Measurements from ENCODE around the gene FAM200B. TPM values are rescaled to one million over a fixed set of nuclear protein-coding genes. Genes with fewer than 3 reads are reported as not detected.

FAM200B gene
- total and polyA plus RNA-seq, 3 donors from 2014 or later = 41.8 to 75.2 (median 48.9) TPM

DNA sequence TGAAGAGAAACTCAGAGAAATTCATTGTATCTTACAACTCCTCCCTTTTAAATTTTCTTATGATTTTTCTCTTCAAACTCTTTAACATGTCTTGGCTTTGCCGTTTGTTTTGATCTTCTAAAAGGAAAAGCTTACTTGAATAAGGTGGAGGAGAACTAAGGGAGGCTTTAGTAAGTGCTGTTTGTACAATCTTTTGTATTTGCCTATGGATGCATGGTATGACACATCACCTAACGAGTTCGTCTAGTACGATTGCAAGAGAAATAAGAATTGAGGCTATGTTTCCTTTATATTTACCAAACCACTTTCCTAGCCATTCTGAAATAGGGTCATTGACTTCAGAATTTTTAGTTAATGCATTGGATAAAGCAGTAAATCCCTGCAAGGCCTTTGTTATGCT lies 12.8 kb downstream of the FAM200B start:
- Histone ChIP-seq H3K9me3 (no peaks in the 10 kb centered on the region), H3K36me3 (ENCODE audit: low read depth, missing control alignments) (no peaks in the 10 kb centered on the region), H3K4me3 (no peak overlapping the region), H3K27ac (no peak overlapping the region), H3K4me1 (no peaks in the 10 kb centered on the region), H3K27me3 (no peaks in the 10 kb centered on the region)
- TF ChIP-seq POLR2A (IDR thresholded peaks at IDR 0.05) = no peak
- intact Hi-C loops (cut with DNase I; ENCODE audit: low total_unique reads) = no loop called here
- 93 to 97% methylated on average over 4 of the region's 4 CpGs for WGBS, 2 donors
- DNase-seq = no peak

DNA sequence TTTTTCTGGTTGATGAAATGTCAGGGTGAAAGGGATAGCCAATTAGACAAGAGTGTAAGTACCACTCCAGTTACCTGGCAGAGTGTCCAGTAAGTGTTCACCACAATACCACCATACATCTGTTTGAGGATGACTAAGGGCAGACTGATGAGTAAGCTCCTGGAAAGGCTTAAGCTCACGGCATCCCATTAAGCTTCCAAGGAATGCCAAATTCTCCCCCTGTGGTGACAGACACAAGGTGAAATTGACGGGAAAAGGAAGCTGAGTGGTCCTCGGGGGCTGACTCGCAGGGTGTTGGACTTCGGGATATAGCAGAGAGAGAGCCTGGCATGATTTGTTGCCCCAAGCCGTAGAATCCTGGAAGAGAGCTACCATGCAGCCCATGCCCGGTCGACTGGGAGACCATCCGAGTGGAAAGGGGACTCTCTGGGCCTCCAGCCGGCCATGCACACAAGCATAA lies 13.6 kb downstream of the FAM200B start:
- Histone ChIP-seq H3K9me3 (no peaks in the 10 kb centered on the region), H3K4me1 (no peaks in the 10 kb centered on the region), H3K4me3 (no peak overlapping the region), H3K27me3 (no peaks in the 10 kb centered on the region), H3K36me3 (ENCODE audit: low read depth, missing control alignments) (no peaks in the 10 kb centered on the region), H3K27ac (no peak overlapping the region)
- intact Hi-C loops (cut with DNase I; ENCODE audit: low total_unique reads) = no loop called here
- no peak for TF ChIP-seq POLR2A (IDR thresholded peaks at IDR 0.05)
- TF ChIP-seq, protein P1, sequence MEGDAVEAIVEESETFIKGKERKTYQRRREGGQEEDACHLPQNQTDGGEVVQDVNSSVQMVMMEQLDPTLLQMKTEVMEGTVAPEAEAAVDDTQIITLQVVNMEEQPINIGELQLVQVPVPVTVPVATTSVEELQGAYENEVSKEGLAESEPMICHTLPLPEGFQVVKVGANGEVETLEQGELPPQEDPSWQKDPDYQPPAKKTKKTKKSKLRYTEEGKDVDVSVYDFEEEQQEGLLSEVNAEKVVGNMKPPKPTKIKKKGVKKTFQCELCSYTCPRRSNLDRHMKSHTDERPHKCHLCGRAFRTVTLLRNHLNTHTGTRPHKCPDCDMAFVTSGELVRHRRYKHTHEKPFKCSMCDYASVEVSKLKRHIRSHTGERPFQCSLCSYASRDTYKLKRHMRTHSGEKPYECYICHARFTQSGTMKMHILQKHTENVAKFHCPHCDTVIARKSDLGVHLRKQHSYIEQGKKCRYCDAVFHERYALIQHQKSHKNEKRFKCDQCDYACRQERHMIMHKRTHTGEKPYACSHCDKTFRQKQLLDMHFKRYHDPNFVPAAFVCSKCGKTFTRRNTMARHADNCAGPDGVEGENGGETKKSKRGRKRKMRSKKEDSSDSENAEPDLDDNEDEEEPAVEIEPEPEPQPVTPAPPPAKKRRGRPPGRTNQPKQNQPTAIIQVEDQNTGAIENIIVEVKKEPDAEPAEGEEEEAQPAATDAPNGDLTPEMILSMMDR (IDR thresholded peaks at IDR 0.05) = no peak
- 89 to 94% methylated on average over 7 to 10 of the region's 10 CpGs for WGBS, 2 donors
- DNase-seq = no peak

DNA sequence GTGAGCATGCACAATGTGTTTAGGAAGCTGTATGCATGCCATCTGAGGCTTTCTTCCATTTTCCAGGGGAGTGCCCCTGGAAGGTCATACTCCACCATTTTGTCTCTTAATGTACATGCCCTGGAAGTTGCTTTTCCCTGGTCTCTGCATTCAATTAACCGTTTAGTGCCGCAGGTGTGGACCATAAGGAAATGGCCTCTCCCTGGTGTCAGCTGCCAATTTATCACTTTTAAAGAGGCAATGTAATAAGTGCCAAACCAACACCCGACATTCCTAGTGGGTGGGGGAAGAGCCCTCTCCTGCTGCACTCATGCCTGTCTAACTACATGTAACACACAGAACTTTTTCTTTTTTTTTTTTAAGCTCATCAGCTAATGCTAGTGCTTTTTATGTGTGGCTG lies 14.1 kb downstream of the FAM200B start:
- Histone ChIP-seq H3K36me3 (ENCODE audit: low read depth, missing control alignments) (no peaks in the 10 kb centered on the region), H3K9me3 (no peaks in the 10 kb centered on the region), H3K4me1 (no peaks in the 10 kb centered on the region), H3K4me3 (no peak overlapping the region), H3K27me3 (no peaks in the 10 kb centered on the region), H3K27ac (no peak overlapping the region)
- 82 to 93% methylated on average over 3 of the region's 3 CpGs for WGBS, 2 donors
- no peak for DNase-seq
- no peak for TF ChIP-seq POLR2A (IDR thresholded peaks at IDR 0.05)
- TF ChIP-seq, protein P1 (IDR thresholded peaks at IDR 0.05) = no peak
- intact Hi-C loops (cut with DNase I; ENCODE audit: low total_unique reads) = no loop called here

DNA sequence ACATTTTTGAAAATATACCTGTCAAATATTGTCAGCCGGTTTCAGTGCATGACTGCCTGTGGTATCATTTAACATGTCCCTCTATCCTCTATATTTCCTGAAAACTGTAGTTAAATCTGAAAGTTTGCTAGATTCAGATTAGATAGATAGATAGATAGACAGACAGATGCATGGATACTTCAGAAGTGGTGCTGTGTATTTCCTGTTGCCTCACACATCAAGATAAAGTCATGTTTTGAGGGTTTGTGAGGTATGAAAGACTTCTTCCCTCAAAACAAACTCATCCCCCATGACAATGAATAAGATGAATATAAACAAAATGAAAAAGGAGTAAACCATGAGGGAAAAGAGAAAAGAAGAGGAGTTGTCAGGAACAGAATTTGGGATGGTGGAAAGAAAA lies 15.2 kb downstream of the FAM200B start:
- Histone ChIP-seq H3K36me3 (ENCODE audit: low read depth, missing control alignments) (no peaks in the 10 kb centered on the region), H3K4me1 (no peaks in the 10 kb centered on the region), H3K27me3 (no peaks in the 10 kb centered on the region), H3K27ac (no peak overlapping the region), H3K9me3 (no peaks in the 10 kb centered on the region), H3K4me3 (no peak overlapping the region)
- no peak for DNase-seq
- TF ChIP-seq, protein P1 (IDR thresholded peaks at IDR 0.05) = no peak
- TF ChIP-seq POLR2A (IDR thresholded peaks at IDR 0.05) = no peak
- intact Hi-C loops (cut with DNase I; ENCODE audit: low total_unique reads) = no loop called here
- WGBS, 2 donors = 97 to 100% methylated on average over 1 of the region's 1 CpG

DNA sequence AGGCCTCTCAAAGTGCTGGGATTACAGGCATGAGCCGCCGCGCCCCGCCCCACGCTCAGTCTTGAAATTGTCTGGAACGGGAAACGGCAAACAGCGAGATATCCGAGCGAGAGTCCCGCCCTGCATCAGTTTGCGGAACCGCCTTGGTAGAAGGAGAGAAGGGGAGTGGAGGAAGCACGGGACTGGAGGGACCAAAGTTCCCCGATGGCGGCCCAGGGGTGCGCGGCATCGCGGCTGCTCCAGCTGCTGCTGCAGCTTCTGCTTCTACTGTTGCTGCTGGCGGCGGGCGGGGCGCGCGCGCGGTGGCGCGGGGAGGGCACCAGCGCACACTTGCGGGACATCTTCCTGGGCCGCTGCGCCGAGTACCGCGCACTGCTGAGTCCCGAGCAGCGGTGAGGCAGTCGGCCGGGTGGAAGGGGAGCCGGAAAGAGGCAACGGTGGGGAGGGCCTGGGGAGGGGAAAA lies 21.3 kb downstream of the FAM200B start, which contains the start of gene BST1:
TSS of gene BST1 (plus strand) at position 125 of the 463 bp plus-strand sequence. CDS start at position 205, 80 bp downstream.
- peak; percentile 53 for DNase-seq
- peak within 1 kb of the TSS; percentile 49 to 52 for H3K4me3 ChIP-seq
- no peaks in the 10 kb centered on the region for H3K4me1 ChIP-seq
- no peak for TF ChIP-seq POLR2A (IDR thresholded peaks at IDR 0.05)
- TF ChIP-seq, protein P1 (IDR thresholded peaks at IDR 0.05) = no peak
- H3K27ac ChIP-seq = no peak within 1 kb of the TSS
- no peaks in the 10 kb centered on the region for H3K27me3 ChIP-seq
- intact Hi-C loops (cut with DNase I; ENCODE audit: low total_unique reads) = no loop called here
- WGBS, 2 donors = 1% methylated on average over 25 to 43 of the region's 43 CpGs
- H3K36me3 ChIP-seq (ENCODE audit: low read depth, missing control alignments) = no peaks in the 10 kb centered on the region
- H3K9me3 ChIP-seq = no peaks in the 10 kb centered on the region

All from testis (tissue), 3 donors.